WTC11 (cell line): Measurements from ENCODE around the gene TMIGD1. TPM values are rescaled to one million over a fixed set of nuclear protein-coding genes. Genes with fewer than 3 reads are reported as not detected.

Experiments used
- ARID4B ChIP-seq: sonication (generic); formaldehyde crosslinking; IDR thresholded peaks from 2 replicates; pipeline ENCODE4 v1.8.0; 2023; ENCODE audit warnings: missing genetic modification reagents, mild to moderate bottlenecking, borderline replicate concordance
- ATF2 ChIP-seq: sonication (generic); formaldehyde crosslinking; IDR thresholded peaks from 2 replicates; pipeline ENCODE4 v1.8.1; 2022; ENCODE audit warnings: low read depth, missing genetic modification reagents, borderline replicate concordance
- CREM ChIP-seq: sonication (generic); formaldehyde crosslinking; IDR thresholded peaks from 2 replicates; pipeline ENCODE4 v1.8.1; 2022; ENCODE audit warnings: mild to moderate bottlenecking, missing genetic modification reagents, moderate library complexity
- E2F1 ChIP-seq: sonication (generic); formaldehyde crosslinking; IDR thresholded peaks from 2 replicates; pipeline ENCODE4 v1.8.0; 2022; ENCODE audit warnings: mild to moderate bottlenecking, missing genetic modification reagents
- E2F4 ChIP-seq: sonication (generic); formaldehyde crosslinking; IDR thresholded peaks from 2 replicates; pipeline ENCODE4 v1.8.1; 2022; ENCODE audit warnings: low read depth, mild to moderate bottlenecking, moderate library complexity, missing genetic modification reagents, borderline replicate concordance
- EMX1 ChIP-seq: fragments of 250-450 bp; sonication (Bioruptor Pico); IDR thresholded peaks from 2 replicates; pipeline ENCODE4 v1.8.0; 2021; ENCODE audit warnings: mild to moderate bottlenecking
- FOXP4 ChIP-seq: sonication (generic); formaldehyde crosslinking; IDR thresholded peaks from 2 replicates; pipeline ENCODE4 v1.8.0; 2022; ENCODE audit warnings: mild to moderate bottlenecking, missing genetic modification reagents
- HMGA2 ChIP-seq: fragments of 250-450 bp; sonication (Bioruptor Pico); IDR thresholded peaks from 2 replicates; pipeline ENCODE4 v1.4.0; 2021; ENCODE audit warnings: mild to moderate bottlenecking, moderate library complexity
- KAT7 ChIP-seq: sonication (generic); formaldehyde crosslinking; IDR thresholded peaks from 2 replicates; pipeline ENCODE4 v1.8.1; 2023; ENCODE audit warnings: missing genetic modification reagents, mild to moderate bottlenecking, borderline replicate concordance
- MYBL2 ChIP-seq: sonication (generic); formaldehyde crosslinking; IDR thresholded peaks from 2 replicates; pipeline ENCODE4 v1.8.1; 2023; ENCODE audit warnings: mild to moderate bottlenecking, moderate library complexity, missing genetic modification reagents
- NFATC4 ChIP-seq: fragments of 250-450 bp; sonication (Bioruptor Pico); IDR thresholded peaks from 2 replicates; pipeline ENCODE4 v1.9.0; 2021; ENCODE audit warnings: mild to moderate bottlenecking
- RORB ChIP-seq: fragments of 250-450 bp; sonication (Bioruptor Pico); IDR thresholded peaks from 2 replicates; pipeline ENCODE4 v1.9.0; 2021; ENCODE audit warnings: mild to moderate bottlenecking
- SMAD4 ChIP-seq: sonication (generic); formaldehyde crosslinking; IDR thresholded peaks from 2 replicates; pipeline ENCODE4 v1.8.0; 2022; ENCODE audit warnings: mild to moderate bottlenecking, missing genetic modification reagents
- TCF7 ChIP-seq: sonication (generic); formaldehyde crosslinking; IDR thresholded peaks from 2 replicates; pipeline ENCODE4 v1.8.0; 2022; ENCODE audit warnings: mild to moderate bottlenecking, low read depth, missing genetic modification reagents, moderate library complexity
- TEAD1 ChIP-seq: sonication (generic); formaldehyde crosslinking; IDR thresholded peaks from 2 replicates; pipeline ENCODE4 v1.8.0; 2022; ENCODE audit warnings: mild to moderate bottlenecking, missing genetic modification reagents
- USF1 ChIP-seq: sonication (generic); formaldehyde crosslinking; IDR thresholded peaks from 2 replicates; pipeline ENCODE4 v1.8.0; 2022; ENCODE audit warnings: mild to moderate bottlenecking, missing genetic modification reagents
- ZBTB21 ChIP-seq: sonication (generic); formaldehyde crosslinking; IDR thresholded peaks from 2 replicates; pipeline ENCODE4 v1.8.1; 2023; ENCODE audit warnings: mild to moderate bottlenecking, missing genetic modification reagents, borderline replicate concordance
- ZNF219 ChIP-seq: sonication (generic); formaldehyde crosslinking; IDR thresholded peaks from 2 replicates; pipeline ENCODE4 v1.8.0; 2023; ENCODE audit warnings: missing genetic modification reagents, mild to moderate bottlenecking, borderline replicate concordance
- ZNF281 ChIP-seq: sonication (generic); formaldehyde crosslinking; IDR thresholded peaks from 2 replicates; pipeline ENCODE4 v1.8.0; 2023; ENCODE audit warnings: mild to moderate bottlenecking, missing genetic modification reagents
- ZNF396 ChIP-seq: fragments of 250-450 bp; sonication (Bioruptor Pico); IDR thresholded peaks from 2 replicates; pipeline ENCODE4 v1.8.0; 2021; ENCODE audit warnings: mild to moderate bottlenecking, moderate library complexity, borderline replicate concordance
- ZNF416 ChIP-seq: fragments of 250-450 bp; sonication (Bioruptor Pico); IDR thresholded peaks from 2 replicates; pipeline ENCODE4 v1.9.0; 2021; ENCODE audit warnings: mild to moderate bottlenecking, inconsistent platforms
- ZSCAN18 ChIP-seq: fragments of 250-450 bp; sonication (Bioruptor Pico); IDR thresholded peaks from 2 replicates; pipeline ENCODE4 v2.1.2; 2022; ENCODE audit warnings: mild to moderate bottlenecking, moderate library complexity
- total RNA-seq: library from RNA; stranded (reverse); gene quantifications from 3 replicates; pipeline ENCODE4 v1.2.3, GENCODE V29; 2021

The TMIGD1 gene
- total RNA-seq, 1 experiment from 2014 or later: not detected

- TF ChIP-seq SMAD4 (peak; percentile 72; the same call in 1 of the 2 replicates), TCF7 (0 out of 2 replicates have a peak, but pooled peaks have one; percentile 40), FOXP4 (CRISPR knock-in tag) (peak; percentile 85; the same call in 1 of the 2 replicates), E2F4 (CRISPR knock-in tag) (no peak), E2F1 (CRISPR knock-in tag) (no peak), ZNF219 (CRISPR knock-in tag) (no peak; the same call in 1 of the 2 replicates), MYBL2 (CRISPR knock-in tag) (0 out of 2 replicates have a peak, but pooled peaks have one; percentile 33), ZNF281 (CRISPR knock-in tag) (no peak), RORB (CRISPR knock-in tag) (no peak), TEAD1 (CRISPR knock-in tag) (peak; percentile 75; the same call in 1 of the 2 replicates), NFATC4 (CRISPR knock-in tag) (no peak), HMGA2 (no peak), EMX1 (no peak), ZSCAN18 (CRISPR knock-in tag) (no peak), ZNF396 (CRISPR knock-in tag) (no peak), KAT7 (CRISPR knock-in tag) (no peak), ATF2 (peak; percentile 76; the same call in 1 of the 2 replicates), ZBTB21 (CRISPR knock-in tag) (no peak), ARID4B (0 out of 2 replicates have a peak, but pooled peaks have one; percentile 43), ZNF416 (CRISPR knock-in tag) (no peak), USF1 (CRISPR knock-in tag) (peak; percentile 45; the same call in 1 of the 2 replicates), CREM (CRISPR knock-in tag) (no peak; the same call in 1 of the 2 replicates)
Measured at GRCh38 chr17:30378241-30378824, 44.5 kb upstream of the TMIGD1 start (continued).
